GM12878 (cell line): Measurements from ENCODE around the gene SLC2A3. TPM values are rescaled to one million over a fixed set of nuclear protein-coding genes. Genes with fewer than 3 reads are reported as not detected.

Experiments used
- ATF2 ChIP-seq: IDR thresholded peaks from 2 replicates; pipeline ENCODE4 v1.6.1; 2012; ENCODE audit warnings: low read length, inconsistent platforms
- ATF3 ChIP-seq: IDR thresholded peaks from 2 replicates; pipeline ENCODE4 v1.6.1; 2011; ENCODE audit warnings: low read depth, mild to moderate bottlenecking, low read length, moderate library complexity, borderline replicate concordance; ENCODE audit errors: extremely low read depth
- BRCA1 ChIP-seq: IDR thresholded peaks from 2 replicates; pipeline ENCODE4 v1.6.1; 2011; ENCODE audit warnings: low read depth, low read length, improper control_type of control experiment
- EP300 ChIP-seq, 2 experiments: fragments of 150-350 bp in 1 of 2; IDR thresholded peaks; 2 replicates each; pipeline ENCODE4 v1.6.1; 2011 to 2012; ENCODE audit warnings: low read depth in 2 of 2, low read length in 2 of 2, borderline replicate concordance in 1 of 2, improper control_type of control experiment in 1 of 2, inconsistent platforms in 1 of 2; ENCODE audit not compliant: control insufficient read depth in 1 of 2
- ETV6 ChIP-seq, 2 experiments: fragments of 450-650 bp in 1 of 2; IDR thresholded peaks in 1 of 2; conservative IDR thresholded peaks in 1 of 2; 2 replicates each; pipeline ENCODE4 v1.6.1; 2014; ENCODE audit warnings: antibody characterized with exemption in 1 of 2, borderline replicate concordance in 1 of 2, low read depth in 1 of 2, mild to moderate bottlenecking in 1 of 2, moderate library complexity in 1 of 2
- EZH2 ChIP-seq: IDR thresholded peaks from 2 replicates; pipeline ENCODE4 v1.6.1; 2012; ENCODE audit warnings: low read depth, mild to moderate bottlenecking, control low read depth, inconsistent platforms, low read length, borderline replicate concordance; ENCODE audit not compliant: control insufficient read depth
- GABPA ChIP-seq: IDR thresholded peaks from 2 replicates; pipeline ENCODE4 v1.6.1; 2014; ENCODE audit warnings: antibody characterized with exemption, low read depth, mild to moderate bottlenecking, inconsistent platforms
- IKZF2 ChIP-seq, 2 experiments: fragments of 450-650 bp; IDR thresholded peaks; 2 replicates each; pipeline ENCODE4 v1.6.1; 2017; ENCODE audit warnings: mild to moderate bottlenecking in 2 of 2, moderate library complexity in 2 of 2
- IRF4 ChIP-seq: IDR thresholded peaks from 2 replicates; pipeline ENCODE4 v1.6.1; 2011; ENCODE audit warnings: low read depth, low read length
- JUND ChIP-seq: IDR thresholded peaks from 2 replicates; pipeline ENCODE4 v1.6.1; 2012; ENCODE audit warnings: low read depth, mild to moderate bottlenecking, low read length, improper control_type of control experiment, moderate library complexity
- MTA2 ChIP-seq: fragments of 450-650 bp; IDR thresholded peaks from 2 replicates; pipeline ENCODE4 v1.6.1; 2016; ENCODE audit warnings: low read depth, mild to moderate bottlenecking, moderate library complexity
- NFYB ChIP-seq: IDR thresholded peaks from 2 replicates; pipeline ENCODE4 v1.6.1; 2011; ENCODE audit warnings: low read depth, mild to moderate bottlenecking, low read length, improper control_type of control experiment, moderate library complexity; ENCODE audit not compliant: insufficient read depth
- PML ChIP-seq: IDR thresholded peaks from 2 replicates; pipeline ENCODE4 v1.6.1; 2012; ENCODE audit warnings: low read length, inconsistent platforms
- POLR2AphosphoS2 ChIP-seq: IDR thresholded peaks from 2 replicates; pipeline ENCODE4 v1.6.1; 2011; ENCODE audit warnings: low read depth, mild to moderate bottlenecking, low read length, improper control_type of control experiment, moderate library complexity
- RBBP5 ChIP-seq: fragments of 200-600 bp; sonication (generic); conservative IDR thresholded peaks from 2 replicates; pipeline ENCODE4 v1.6.1; 2016
- USF2 ChIP-seq: IDR thresholded peaks from 2 replicates; pipeline ENCODE4 v1.6.1; 2011; ENCODE audit warnings: low read depth, low read length, improper control_type of control experiment, borderline replicate concordance
- YY1 ChIP-seq: IDR thresholded peaks from 2 replicates; pipeline ENCODE4 v1.6.1; 2011; ENCODE audit warnings: low read depth, mild to moderate bottlenecking, low read length
- ZBTB4 ChIP-seq: fragments of 450-650 bp; formaldehyde crosslinking; IDR thresholded peaks from 2 replicates; pipeline ENCODE4 v1.4.0; 2022; ENCODE audit warnings: mild to moderate bottlenecking, moderate library complexity
- ZNF217 ChIP-seq: fragments of 450-650 bp; IDR thresholded peaks from 2 replicates; pipeline ENCODE4 v1.6.1; 2017; ENCODE audit warnings: antibody characterized with exemption, mild to moderate bottlenecking
- ZNF622 ChIP-seq: fragments of 450-650 bp; IDR thresholded peaks from 2 replicates; pipeline ENCODE4 v1.6.1; 2017; ENCODE audit warnings: mild to moderate bottlenecking, inconsistent platforms
- polyA plus RNA-seq, 11 experiments: library from polyadenylated mRNA; depleted of rRNA in 4 of 11; unstranded in 6 of 11; stranded (reverse) in 5 of 11; fragments of >200 nt; fragmentation: Nextera tagmentation in 4 of 11; fragmentation: Illumina TruSeq in 1 of 11; extraction: Ambion mirVana in 4 of 11; extraction: Trizol in 1 of 11; gene quantifications; 1 replicate in 1 of 11; 2 replicates in 10 of 11; pipeline versions ENCODE4 v1.2.1 to v1.2.3, GENCODE V29; 2011 to 2016; ENCODE audit warnings: inconsistent platforms in 2 of 11, missing spikeins in 2 of 11, low read depth in 1 of 11
- total RNA-seq, 4 experiments: library from RNA; depleted of rRNA in 3 of 4; stranded (reverse); fragments of >200 nt in 3 of 4; fragmentation: Illumina TruSeq in 1 of 4; extraction: Trizol in 1 of 4; gene quantifications; 2 replicates each; pipeline versions ENCODE4 v1.2.1 to v1.2.3, GENCODE V29; 2013 to 2021
- TF ChIP-seq, protein P1 (sequence below): fragments of 450-650 bp; IDR thresholded peaks from 2 replicates; pipeline ENCODE4 v1.6.1; 2017; ENCODE audit warnings: mild to moderate bottlenecking

The SLC2A3 gene
- total and polyA plus RNA-seq, 10 of the 15 experiments (the other 5 are each of a cell fraction or from before 2014, with no cell fraction given), result 6.5 to 66.3 (median 11.2) TPM

DNA sequence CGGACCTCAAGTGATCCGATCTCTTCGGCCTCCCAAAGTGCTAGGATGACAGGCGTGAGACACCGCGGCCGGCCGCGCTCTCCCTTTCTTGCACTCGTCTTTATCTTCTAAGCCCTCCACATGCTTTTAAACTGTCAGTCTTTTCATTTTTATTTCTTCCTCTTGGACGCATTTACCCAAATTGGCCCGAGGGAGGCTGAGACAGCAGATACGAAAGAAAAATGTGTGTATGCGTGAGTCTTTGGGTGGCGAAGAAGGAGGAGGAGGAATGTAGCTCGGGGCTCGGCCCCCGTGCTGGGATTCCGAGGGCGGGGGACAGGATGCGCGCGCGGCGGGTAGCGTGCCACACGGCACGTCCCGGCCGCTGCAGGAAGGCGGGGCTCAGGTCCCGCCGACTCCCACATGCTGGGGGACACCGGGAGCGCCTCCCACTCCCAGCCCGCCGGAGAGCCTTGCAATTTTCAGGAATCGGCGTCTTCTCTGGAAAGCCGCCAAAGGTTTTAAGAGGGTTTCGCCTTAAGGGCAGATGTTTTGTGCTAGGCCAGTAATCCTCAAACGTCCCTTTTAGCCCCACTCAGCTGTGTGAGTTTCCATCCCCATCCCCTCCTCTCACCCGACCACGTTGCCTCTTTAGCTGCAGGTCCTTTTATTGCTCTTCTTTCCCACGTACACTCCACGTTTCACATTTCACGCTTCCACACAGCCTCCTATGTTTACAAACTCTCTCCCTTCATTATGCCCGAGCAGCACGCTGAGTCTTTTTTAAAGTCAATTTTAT lies 34.7 kb upstream of the SLC2A3 start (continued):
- no peak for TF ChIP-seq JUND
- TF ChIP-seq USF2, result no peak
- TF ChIP-seq YY1, result 0 out of 2 replicates have a peak, but pooled peaks have one; percentile 12
- TF ChIP-seq NFYB, result no peak
- peak; percentile 90 to 92 for TF ChIP-seq IKZF2 (IDR thresholded peaks at IDR 0.05)
- TF ChIP-seq PML, result 0 out of 2 replicates have a peak, but pooled peaks have one; percentile 49
- TF ChIP-seq IRF4, result no peak
- no peak for TF ChIP-seq ETV6 (conservative IDR thresholded peaks at IDR 0.05 in 1 of 2, IDR thresholded peaks at IDR 0.05 in 1 of 2; ENCODE audit: borderline replicate concordance in 1 of 2, low read depth in 1 of 2)
- peak; percentile 44 for TF ChIP-seq POLR2AphosphoS2
- no peak for TF ChIP-seq EZH2
- TF ChIP-seq ZBTB4 (CRISPR knock-in tag), result no peak
- no peak for TF ChIP-seq ATF3
- no peak for TF ChIP-seq GABPA
- TF ChIP-seq BRCA1, result no peak
- no peak for TF ChIP-seq ATF2
- no peak for TF ChIP-seq RBBP5
- TF ChIP-seq MTA2, result peak; percentile 43; the same call in 1 of the 2 replicates
- 0 out of 2 replicates have a peak, but pooled peaks have one; percentile 27 for TF ChIP-seq ZNF217
- TF ChIP-seq, protein P1, sequence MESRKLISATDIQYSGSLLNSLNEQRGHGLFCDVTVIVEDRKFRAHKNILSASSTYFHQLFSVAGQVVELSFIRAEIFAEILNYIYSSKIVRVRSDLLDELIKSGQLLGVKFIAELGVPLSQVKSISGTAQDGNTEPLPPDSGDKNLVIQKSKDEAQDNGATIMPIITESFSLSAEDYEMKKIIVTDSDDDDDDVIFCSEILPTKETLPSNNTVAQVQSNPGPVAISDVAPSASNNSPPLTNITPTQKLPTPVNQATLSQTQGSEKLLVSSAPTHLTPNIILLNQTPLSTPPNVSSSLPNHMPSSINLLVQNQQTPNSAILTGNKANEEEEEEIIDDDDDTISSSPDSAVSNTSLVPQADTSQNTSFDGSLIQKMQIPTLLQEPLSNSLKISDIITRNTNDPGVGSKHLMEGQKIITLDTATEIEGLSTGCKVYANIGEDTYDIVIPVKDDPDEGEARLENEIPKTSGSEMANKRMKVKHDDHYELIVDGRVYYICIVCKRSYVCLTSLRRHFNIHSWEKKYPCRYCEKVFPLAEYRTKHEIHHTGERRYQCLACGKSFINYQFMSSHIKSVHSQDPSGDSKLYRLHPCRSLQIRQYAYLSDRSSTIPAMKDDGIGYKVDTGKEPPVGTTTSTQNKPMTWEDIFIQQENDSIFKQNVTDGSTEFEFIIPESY, result no peak
- peak in 1 of 2 experiments; percentile 25; a peak in 2 of 4 replicates for TF ChIP-seq EP300 (IDR thresholded peaks at IDR 0.05; ENCODE audit: borderline replicate concordance in 1 of 2, control insufficient read depth in 1 of 2, low read depth in 2 of 2, low read length in 2 of 2)
- no peak for TF ChIP-seq ZNF622
